ENCODE measurements around the gene QSOX1.

QSOX1 gene

DNA sequence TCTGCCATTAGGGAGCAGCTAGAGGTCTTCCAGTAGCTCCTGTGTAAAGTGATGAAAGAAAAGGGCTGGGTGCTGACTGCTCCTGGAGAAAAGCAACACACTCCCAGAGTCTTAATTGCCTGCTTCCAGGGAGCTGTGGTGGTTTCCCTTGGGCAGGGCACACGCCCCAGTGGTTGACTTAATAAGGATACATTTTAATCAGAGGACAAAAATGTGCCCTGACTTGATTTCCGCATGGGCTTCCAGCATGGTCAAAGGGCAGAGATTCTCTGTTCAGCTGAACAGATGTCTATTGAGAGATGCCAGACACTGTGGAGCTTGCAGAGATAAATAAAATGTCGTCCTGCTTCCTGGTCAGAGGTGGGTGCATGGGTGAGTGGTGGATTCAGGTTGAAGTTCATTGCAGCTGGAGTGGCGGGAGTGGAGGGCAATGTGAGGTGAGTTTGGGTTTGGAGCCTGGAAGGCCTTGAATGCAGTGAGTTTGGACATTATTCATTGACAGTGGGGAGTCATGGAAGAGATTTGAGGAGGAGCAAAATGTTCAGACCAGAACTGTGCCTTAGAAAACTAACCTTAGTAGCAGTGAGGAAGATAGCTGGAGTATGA is 16.0 kb downstream of the QSOX1 start:
- DNase-seq, result no peak

DNA sequence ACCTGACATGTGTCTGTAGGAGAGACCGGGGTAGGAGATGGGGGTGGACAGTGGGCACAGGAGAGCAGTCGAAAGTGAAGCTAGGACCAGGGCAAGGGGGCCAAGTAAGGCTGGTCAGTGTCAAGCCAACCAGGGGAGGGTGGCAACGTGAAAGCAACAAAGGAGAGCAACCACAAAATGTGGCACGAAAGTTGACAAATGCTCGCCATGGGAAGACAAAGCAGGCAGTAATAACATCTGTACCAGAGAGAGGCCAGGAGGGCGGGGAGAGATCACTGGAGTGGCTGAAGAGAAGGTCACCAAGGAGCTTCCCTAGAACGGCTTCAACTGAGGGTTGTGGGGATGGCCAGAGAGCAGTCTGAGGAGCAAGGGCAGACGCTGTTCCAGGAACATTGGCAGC is 17.0 kb downstream of the QSOX1 start:
- DNase-seq, result no peak

DNA sequence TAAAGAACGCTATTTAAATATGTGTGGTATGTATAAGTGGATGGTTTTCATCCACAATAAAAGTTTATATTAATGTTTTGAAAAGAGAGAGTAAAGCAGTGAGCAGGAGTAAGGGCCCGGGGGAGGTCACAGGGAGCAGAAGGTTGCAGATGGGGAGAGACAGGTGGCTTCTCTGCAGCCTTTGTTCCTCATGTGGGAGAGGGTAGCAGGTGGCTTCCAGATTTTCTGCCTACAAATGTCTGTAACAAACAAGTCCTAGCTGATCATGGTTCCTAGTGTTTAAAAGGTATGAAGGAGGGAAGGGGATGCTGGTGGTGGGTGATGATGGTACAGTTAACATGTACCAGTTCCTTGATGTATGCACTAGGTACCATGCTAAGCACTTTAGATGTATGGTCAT is 18.8 kb downstream of the QSOX1 start:
- no peak for DNase-seq

DNA sequence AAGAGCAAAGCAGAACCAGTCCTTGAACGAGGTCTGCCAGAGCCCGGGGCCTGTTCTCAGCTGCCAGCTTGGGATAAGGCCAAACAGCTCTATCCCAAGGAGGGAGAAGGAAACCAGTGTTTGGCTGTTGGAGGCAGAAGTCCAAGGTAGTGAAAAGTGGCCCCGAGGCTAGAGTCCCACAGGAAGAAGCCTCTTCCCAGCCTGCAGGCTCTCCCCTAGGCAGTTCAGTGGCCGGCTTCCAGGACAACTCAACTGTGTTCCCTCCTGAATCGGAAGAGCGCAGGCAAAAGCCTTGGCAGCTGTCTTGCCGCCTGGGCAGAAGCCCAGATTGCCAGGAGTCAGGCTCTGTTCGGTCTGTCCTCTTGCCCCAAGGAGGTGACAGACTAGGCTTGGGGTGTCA is 19.3 kb downstream of the QSOX1 start:
- DNase-seq, result no peak

DNA sequence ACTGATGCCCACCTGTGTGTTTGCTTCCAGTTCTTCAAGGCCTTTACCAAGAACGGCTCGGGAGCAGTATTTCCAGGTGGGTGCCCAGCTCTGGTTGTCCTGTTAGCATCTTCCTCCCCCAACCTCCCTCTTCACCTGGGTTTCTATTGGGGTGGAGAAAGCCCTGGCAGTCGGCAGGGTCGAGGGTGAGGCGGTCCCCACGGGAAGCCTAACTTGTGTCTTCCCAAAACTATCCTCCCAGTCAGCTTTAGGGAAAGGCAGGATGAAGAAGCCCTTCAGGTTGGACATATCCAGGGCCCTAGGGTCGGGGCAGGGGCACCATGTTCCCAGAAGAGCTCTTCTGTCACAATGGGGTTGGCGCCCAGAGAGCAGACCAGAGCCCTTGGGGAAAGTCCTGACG is 20.6 kb downstream of the QSOX1 start:
- no peak for DNase-seq

- no peak for DNase-seq
Measured at GRCh38 chr1:180175806-180176205, 21.1 kb downstream of the QSOX1 start.

DNA sequence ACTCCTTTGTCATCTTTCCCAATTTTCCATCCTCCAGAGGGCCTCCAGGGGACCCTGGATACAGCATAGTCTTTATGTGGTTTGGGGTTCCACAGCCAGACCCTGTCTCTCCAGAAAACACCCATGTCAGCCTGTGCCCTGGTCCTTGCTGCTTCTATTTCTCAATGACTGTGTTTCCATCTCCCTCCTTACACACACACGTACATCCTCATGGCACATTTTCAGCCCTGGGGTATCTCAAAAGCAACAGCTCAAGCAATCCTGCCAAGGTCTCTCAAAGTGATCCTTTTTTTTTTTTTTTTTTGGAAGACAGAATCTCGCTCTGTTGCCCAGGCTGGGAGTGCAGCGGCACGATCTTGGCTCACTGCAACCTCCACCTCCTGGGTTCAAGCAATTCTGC is 22.3 kb downstream of the QSOX1 start:
- no peak for DNase-seq

- no peak for DNase-seq
Measured at GRCh38 chr1:180177931-180178330, 23.3 kb downstream of the QSOX1 start.

GRCh38 chr1:180178511-180179161 is 24.0 kb downstream of the QSOX1 start:
- no peak for DNase-seq

DNA sequence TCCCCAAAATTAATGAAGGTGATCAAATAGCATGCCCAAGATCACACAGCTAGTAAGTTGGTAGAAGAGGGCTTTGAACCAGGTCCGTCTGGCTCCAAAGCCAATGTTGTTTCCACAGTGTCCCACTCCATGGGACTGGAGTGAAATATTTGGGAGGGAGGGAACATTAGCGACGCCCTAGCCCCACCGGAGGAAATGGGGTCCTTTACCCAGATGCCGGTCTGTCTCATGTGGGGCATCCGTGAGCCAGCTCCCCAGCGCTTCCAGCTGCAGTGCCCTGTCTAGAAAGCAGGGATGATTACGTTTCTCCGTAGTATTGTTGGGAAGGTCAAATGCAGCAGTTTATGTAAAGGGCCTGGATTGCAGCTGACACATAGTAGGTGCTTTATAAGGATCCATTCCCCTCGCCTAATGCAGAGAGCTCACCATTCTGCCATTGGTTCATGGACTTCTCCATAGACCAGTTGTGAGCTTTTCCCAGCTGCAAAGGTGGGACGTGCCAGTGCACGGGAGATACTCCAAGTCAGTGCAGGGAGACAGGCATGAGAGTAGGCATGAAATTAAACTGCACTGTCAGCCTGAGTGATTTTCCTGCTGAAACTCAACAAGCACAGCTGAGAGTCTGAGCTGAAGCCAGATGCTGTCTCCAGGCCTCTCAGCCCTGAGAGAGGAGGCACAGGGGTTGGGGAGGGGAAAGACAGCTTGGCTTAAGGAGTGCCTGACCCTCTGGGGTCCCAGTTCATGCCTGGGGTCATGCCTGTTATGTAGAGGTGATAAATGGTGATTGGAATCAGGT is 24.7 kb downstream of the QSOX1 start:
- DNase-seq, result no peak

GRCh38 chr1:180181048-180181447 is 26.4 kb downstream of the QSOX1 start:
- DNase-seq, result no peak

DNA sequence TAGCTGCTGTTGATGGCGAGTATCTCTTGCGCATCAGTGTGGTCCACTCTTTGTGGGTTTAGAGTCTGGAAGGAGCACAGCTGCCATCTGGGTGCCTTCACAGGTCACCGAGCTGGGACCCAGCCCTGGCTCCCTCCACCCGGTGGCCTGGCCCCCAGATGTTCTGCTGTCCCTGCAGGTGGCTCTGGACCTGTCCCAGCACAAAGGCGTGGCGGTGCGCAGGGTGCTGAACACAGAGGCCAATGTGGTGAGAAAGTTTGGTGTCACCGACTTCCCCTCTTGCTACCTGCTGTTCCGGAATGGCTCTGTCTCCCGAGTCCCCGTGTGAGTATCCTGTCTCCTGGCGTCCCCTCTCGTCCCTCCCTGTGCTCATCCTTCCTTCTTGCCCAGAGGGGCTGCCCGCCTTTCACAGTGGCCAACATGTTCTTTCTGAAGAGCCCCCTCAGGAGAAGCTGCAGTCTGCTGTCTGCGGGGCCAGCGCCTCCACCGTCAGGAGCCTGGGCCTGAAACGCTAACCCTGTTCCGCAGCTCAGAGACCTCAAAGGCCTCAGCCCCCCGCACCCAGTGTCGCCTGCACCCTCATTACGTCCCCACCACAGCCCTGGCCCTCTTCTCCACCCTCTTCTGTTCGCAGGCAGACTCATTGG is 27.4 kb downstream of the QSOX1 start:
- no peak for DNase-seq

DNA sequence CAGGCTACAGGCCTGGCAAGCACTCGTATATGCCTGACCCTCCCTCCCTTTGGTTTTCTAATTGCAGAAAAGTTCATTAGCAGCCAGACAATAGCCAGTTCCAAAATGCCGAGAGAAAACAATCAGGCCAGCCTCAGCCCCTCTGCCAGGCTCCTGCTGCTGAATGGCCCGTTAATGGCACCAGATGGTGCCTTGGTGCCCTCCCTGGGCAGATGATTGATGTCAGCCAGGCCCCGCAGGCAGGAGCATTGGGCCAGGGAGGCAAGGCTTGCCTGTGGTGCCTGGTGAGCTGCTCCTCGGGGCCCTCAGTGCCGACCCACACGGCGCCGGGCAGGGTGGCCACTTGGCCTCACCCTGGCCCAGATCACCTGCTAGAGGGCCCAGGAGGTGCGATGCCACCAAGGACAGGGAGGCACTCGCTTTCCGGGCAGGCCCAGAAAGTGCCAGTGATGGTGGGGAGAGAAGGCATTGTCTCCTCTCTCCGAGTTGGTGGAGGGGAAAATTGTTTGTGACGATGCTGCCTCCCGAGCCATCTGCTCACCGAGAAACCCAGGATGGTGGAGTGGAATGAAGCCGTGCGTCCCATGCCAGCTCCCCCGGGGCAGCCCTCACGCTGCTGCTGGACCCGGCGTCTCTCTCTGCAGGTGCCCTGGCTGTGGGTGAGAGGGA is 28.1 kb downstream of the QSOX1 start:
- no peak for DNase-seq

- no peak for DNase-seq
Measured at GRCh38 chr1:180183426-180183825, 28.8 kb downstream of the QSOX1 start.

DNA sequence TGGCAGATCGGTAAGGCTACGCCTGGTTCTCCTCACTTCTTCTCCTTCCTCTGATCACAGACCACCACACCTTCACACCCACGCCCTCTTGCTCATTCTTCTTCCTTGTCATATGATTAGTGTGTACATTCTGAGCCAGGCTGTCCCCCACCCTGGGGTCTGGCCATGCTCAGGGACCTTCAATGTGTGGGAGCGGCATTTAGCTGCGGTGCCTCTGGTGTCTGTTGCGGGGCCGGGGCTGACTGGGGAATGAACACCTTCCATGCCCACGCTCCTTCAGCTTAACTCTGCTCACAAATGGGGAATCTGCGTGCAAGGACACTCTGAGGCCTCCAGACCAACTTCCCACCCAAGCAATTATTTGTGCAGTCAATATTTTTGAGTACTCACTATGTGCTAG is 29.4 kb downstream of the QSOX1 start:
- no peak for DNase-seq

GRCh38 chr1:180185281-180185680 is 30.6 kb downstream of the QSOX1 start:
- no peak for DNase-seq

- DNase-seq, result no peak
Measured at GRCh38 chr1:180185971-180186645, 31.4 kb downstream of the QSOX1 start.

DNA sequence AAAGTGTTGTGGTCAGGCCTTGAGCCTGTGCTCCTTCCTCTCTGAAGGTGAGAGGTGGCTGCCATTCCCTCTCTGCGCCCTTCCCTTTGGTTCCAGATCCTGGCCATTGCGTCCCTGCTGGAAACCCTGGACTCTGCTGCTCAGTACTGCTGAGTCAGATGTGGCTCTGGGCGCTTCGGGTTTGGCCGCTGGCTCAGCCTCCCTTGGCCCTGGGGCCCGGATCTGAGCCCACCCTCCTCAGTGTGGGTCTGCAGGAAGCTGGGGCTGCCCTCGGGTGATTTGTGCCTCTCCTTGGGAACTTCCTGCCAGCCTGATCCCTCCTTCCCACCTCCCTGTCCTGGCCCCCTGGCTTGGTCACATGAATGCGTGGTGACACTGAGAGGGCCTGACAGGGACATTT is 32.2 kb downstream of the QSOX1 start:
- no peak for DNase-seq

- DNase-seq, result no peak
Measured at GRCh38 chr1:180187626-180188025, 33.0 kb downstream of the QSOX1 start.

- no peak for DNase-seq
Measured at GRCh38 chr1:180188091-180188506, 33.4 kb downstream of the QSOX1 start.

DNA sequence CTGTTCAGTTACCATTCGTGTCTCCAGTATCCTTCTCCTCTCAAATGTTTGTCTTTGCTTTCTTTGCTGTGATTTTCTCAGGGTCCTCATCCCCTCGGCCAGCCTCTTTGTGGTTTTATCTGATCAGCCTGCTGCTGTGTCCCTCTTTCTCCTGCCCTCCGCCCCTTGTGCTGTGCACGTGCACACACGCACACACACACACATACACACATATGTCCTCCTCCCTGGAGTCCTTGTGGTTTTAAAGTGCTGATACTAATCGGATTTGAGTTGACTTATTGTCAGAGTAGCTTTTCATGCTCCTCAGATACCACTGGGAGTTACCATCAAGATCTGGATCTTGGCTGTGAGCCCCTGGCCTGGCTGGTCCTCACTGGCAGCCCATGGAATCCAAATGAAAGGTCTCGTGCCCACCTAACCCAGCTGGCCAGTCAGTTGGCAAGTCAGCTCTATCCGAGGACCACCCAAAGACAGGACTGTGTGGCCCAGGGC is 34.1 kb downstream of the QSOX1 start:
- DNase-seq, result no peak

GRCh38 chr1:180190091-180190490 is 35.4 kb downstream of the QSOX1 start:
- DNase-seq, result no peak
